Breast epithelium (tissue), 4 donors: ENCODE data around the gene PCK2. TPM values are rescaled to one million over a fixed set of nuclear protein-coding genes. Genes with fewer than 3 reads are reported as not detected.

Source experiments
- DNase-seq, 2 donors: peaks; one replicate each; pipeline ENCODE4 v3.0.0-alpha.2; 2019; ENCODE audit warnings: low spot score in 2 of 2
- H3K27ac ChIP-seq, 2 donors: fragments of 200-600 bp; sonication (generic) in 1 of 2; one replicate each; pipeline ENCODE4 v1.5.1; 2016 to 2019; ENCODE audit warnings: mild to moderate bottlenecking in 1 of 2
- H3K27me3 ChIP-seq, 2 donors: fragments of 200-600 bp; sonication (generic) in 1 of 2; one replicate each; pipeline versions ENCODE4 v1.5.1 to v1.6.0; 2017 to 2019; ENCODE audit warnings: control low read depth in 1 of 2, mild to moderate bottlenecking in 1 of 2
- H3K36me3 ChIP-seq: fragments of 200-600 bp; one replicate; pipeline ENCODE4 v1.5.1; 2019
- H3K4me1 ChIP-seq, 2 donors: fragments of 200-600 bp; sonication (generic); one replicate each; pipeline ENCODE4 v1.5.1; 2016 to 2019; ENCODE audit warnings: control low read depth in 1 of 2
- H3K4me3 ChIP-seq, 3 donors: fragments of 200-600 bp; sonication (generic); 1 replicate in 2 of 3; 2 replicates in 1 of 3; pipeline ENCODE4 v1.5.1; 2016 to 2019; ENCODE audit warnings: mild to moderate bottlenecking in 3 of 3, moderate library complexity in 2 of 3
- H3K9me3 ChIP-seq, 2 donors: fragments of 200-600 bp; sonication (generic) in 1 of 2; one replicate each; pipeline ENCODE4 v1.5.1; 2016 to 2019; ENCODE audit warnings: control low read depth in 1 of 2
- POLR2A ChIP-seq: fragments of 450-650 bp; IDR thresholded peaks from one replicate; pipeline ENCODE4 v1.6.1; 2016; ENCODE audit warnings: antibody characterized with exemption, mild to moderate bottlenecking, moderate library complexity
- POLR2AphosphoS5 ChIP-seq, 3 donors: sonication (generic); formaldehyde crosslinking; IDR thresholded peaks; one replicate each; pipeline ENCODE4 v1.6.1; 2017; ENCODE audit warnings: antibody characterized with exemption in 3 of 3
- intact Hi-C: fragments of 100-400 bp; cut with DNase I; formaldehyde crosslinking; loops from one replicate; pipeline ENCODE4 v1.15.1; 2023; ENCODE audit warnings: low total_unique reads
- total RNA-seq, 3 donors: library from RNA; depleted of rRNA; stranded (reverse); fragments of >200 nt; gene quantifications; one replicate each; pipeline ENCODE4 v1.1.0, GENCODE V29; 2016
- TF ChIP-seq, protein P1 (sequence below), 3 donors: fragments of 450-650 bp; IDR thresholded peaks; one replicate each; pipeline ENCODE4 v1.5.1; 2016 to 2017; ENCODE audit warnings: antibody characterized with exemption in 3 of 3, mild to moderate bottlenecking in 3 of 3, moderate library complexity in 3 of 3

Gene PCK2
- total RNA-seq, 3 donors from 2014 or later = 20.5 to 51.5 (median 24.3) TPM

DNA sequence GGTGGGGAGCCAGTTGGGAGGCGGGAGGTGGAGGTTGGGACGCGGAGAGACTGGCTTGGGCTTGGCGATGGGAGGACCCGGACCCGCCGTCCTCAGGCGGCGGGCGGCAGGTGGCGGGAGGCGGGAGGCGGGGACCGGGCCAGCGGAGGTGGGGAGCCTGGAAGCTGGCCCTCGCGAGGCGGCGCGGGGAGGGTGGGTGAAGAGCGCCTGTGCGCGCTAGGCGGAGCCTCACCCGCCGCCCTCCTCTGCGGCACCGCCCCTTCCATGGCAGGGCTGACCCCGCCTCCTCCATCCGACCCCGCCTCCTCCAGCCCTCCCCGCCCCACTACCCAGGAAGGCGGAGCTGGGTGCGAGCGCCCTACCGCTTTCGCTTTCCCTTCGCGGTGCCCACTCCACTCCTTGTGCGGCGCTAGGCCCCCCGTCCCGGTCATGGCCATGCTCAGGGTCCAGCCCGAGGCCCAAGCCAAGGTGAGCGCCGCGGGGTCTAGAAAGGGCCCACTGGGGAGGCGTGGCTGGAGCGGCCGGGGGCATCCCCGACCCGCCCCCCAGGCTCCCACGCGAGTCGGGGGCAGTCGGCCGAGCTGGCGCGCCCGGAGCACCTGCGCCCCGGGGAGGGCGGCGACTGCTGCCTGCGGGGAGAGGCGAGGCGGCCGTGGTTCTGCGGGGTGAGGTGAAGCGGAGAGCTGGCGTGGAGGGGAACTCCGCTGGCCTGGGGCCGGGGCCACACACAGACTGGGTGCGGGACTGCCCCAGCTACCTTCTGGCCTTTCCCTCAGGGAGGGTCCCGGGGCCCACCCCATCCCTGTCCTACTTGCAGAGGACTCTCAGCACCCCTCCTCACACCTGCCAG lies 41.9 kb downstream of the PCK2 start, which contains the start of gene PSME1:
TSS of gene PSME1 (plus strand) at position 361 of the 850 bp plus-strand sequence. CDS start at position 430, 69 bp downstream.
- H3K4me1 ChIP-seq = peaks cover 5 to 16% of the 10 kb centered on the region in 2 donors
- DNase-seq = peak; percentile 86 to 95
- no peaks in the 10 kb centered on the region for H3K9me3 ChIP-seq
- H3K4me3 ChIP-seq = peak within 1 kb of the TSS; percentile 93 to 99 (median 97)
- intact Hi-C loops = no loop called here
- peak in 2 of 3 donors; percentile 47 to 62 for TF ChIP-seq POLR2AphosphoS5 (IDR thresholded peaks at IDR 0.05)
- TF ChIP-seq, protein P1, sequence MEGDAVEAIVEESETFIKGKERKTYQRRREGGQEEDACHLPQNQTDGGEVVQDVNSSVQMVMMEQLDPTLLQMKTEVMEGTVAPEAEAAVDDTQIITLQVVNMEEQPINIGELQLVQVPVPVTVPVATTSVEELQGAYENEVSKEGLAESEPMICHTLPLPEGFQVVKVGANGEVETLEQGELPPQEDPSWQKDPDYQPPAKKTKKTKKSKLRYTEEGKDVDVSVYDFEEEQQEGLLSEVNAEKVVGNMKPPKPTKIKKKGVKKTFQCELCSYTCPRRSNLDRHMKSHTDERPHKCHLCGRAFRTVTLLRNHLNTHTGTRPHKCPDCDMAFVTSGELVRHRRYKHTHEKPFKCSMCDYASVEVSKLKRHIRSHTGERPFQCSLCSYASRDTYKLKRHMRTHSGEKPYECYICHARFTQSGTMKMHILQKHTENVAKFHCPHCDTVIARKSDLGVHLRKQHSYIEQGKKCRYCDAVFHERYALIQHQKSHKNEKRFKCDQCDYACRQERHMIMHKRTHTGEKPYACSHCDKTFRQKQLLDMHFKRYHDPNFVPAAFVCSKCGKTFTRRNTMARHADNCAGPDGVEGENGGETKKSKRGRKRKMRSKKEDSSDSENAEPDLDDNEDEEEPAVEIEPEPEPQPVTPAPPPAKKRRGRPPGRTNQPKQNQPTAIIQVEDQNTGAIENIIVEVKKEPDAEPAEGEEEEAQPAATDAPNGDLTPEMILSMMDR (IDR thresholded peaks at IDR 0.05) = no peak
- TF ChIP-seq POLR2A = no peak
- H3K27ac ChIP-seq = peak within 1 kb of the TSS; percentile 92 to 96
- no peaks in the 10 kb centered on the region for H3K36me3 ChIP-seq
- no peaks in the 10 kb centered on the region for H3K27me3 ChIP-seq

DNA sequence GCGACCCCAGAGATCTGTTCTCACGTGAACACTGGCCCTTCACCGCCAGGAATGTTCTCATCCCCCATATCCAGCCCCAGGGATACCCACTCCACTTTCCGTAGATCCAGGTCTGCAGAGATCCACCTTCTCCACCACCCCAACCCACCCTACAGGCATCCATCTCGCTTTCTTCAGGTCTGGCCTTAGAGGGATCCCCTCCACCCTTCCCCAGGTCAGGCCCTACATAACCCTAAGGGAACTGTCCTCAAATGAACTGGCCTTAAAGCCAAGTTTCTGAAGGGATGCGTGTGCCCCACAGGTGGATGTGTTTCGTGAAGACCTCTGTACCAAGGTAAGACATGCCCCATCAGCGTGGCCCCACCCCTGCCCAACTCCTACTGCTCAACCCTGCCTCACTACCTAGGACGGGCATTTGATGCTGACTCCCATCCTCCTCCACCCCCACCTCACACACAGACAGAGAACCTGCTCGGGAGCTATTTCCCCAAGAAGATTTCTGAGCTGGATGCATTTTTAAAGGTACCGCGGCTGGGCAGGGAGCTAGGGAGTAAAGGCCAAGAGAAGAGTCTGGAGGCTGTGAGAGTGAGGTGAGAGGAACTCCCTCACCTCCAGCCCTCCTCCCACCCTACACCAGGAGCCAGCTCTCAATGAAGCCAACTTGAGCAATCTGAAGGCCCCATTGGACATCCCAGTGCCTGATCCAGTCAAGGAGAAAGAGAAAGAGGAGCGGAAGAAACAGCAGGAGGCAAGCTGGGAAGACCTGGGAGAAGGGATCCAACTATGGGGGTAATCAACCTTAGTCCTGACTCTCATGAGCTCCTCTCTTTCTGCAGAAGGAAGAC lies 42.8 kb downstream of the PCK2 start:
- no peaks in the 10 kb centered on the region for H3K36me3 ChIP-seq
- peak overlapping the region; percentile 92 to 96 for H3K27ac ChIP-seq
- no peaks in the 10 kb centered on the region for H3K9me3 ChIP-seq
- no peak for DNase-seq
- peaks cover 5 to 16% of the 10 kb centered on the region in 2 donors for H3K4me1 ChIP-seq
- H3K27me3 ChIP-seq = no peaks in the 10 kb centered on the region
- peak overlapping the region; percentile 93 to 99 (median 97) for H3K4me3 ChIP-seq
- no peak for TF ChIP-seq POLR2AphosphoS5 (IDR thresholded peaks at IDR 0.05)
- TF ChIP-seq, protein P1 (IDR thresholded peaks at IDR 0.05) = no peak
- no peak for TF ChIP-seq POLR2A
- intact Hi-C loops = no loop called here

DNA sequence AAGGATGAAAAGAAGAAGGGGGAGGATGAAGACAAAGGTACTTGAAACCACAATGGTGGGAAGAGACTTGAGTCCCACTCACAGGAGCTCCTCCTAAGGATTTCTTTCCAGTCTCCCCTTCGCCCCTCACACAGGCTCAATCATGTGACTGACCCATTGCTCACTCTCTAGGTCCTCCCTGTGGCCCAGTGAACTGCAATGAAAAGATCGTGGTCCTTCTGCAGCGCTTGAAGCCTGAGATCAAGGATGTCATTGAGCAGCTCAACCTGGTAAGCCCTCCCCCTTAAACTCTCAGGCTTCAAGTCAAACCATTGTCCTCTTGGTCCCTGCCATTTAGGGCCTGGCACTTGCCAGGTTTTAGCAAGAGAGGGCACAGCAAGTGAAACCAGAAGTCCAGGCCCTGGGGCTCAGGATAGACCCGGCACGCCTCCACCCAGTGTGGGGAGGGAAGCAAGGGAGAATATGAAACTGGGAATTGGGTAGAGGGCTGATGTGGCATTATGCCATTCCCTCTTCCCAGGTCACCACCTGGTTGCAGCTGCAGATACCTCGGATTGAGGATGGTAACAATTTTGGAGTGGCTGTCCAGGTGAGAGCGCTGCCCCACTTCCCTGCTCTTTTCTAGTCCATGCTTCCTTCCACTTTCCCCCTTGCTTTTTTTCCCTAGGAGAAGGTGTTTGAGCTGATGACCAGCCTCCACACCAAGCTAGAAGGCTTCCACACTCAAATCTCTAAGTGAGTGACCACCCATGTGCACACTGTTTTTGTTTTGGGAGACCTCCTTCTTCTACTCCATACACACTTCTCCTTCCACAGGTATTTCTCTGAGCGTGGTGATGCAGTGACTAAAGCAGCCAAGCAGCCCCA lies 43.7 kb downstream of the PCK2 start:
- Histone ChIP-seq H3K4me1 (peaks cover 5 to 16% of the 10 kb centered on the region in 2 donors), H3K9me3 (no peaks in the 10 kb centered on the region), H3K27ac (peak overlapping the region; percentile 49 to 92), H3K4me3 (no peak overlapping the region), H3K27me3 (no peaks in the 10 kb centered on the region), H3K36me3 (no peaks in the 10 kb centered on the region)
- DNase-seq = no peak
- TF ChIP-seq, protein P1 (IDR thresholded peaks at IDR 0.05) = no peak
- no peak for TF ChIP-seq POLR2AphosphoS5 (IDR thresholded peaks at IDR 0.05)
- no peak for TF ChIP-seq POLR2A
- intact Hi-C loops = no loop called here

DNA sequence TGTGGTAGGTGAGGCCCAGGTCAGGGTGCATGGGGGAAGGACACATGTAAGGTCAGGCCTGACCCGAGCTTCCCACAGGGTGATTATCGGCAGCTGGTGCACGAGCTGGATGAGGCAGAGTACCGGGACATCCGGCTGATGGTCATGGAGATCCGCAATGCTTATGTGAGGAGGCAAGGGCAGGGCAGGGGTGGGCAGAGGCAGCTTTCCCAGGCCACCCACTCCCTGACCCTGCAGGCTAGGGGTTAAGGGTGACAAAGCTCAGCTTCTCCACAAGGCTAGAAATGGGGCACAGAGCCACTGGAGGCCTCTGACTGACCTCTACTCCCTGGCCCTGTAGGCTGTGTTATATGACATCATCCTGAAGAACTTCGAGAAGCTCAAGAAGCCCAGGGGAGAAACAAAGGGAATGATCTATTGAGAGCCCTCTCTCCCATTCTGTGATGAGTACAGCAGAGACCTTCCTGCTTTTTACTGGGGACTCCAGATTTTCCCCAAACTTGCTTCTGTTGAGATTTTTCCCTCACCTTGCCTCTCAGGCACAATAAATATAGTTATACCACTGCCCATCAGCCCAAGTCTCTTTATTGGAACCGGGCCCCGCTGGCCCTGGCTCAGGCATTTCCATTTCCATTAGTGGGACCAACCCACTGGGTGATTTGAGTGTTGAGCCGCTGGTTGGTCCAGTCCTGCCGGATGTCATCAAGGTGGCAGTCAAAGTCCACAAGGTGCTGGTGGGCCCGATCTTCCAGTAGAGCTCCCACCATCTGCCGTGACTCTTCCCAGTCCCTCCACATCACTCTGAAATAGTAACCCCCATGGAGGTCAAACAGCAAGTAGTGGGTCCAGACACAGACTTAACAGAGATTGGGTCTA lies 44.5 kb downstream of the PCK2 start:
- H3K27ac ChIP-seq = peak overlapping the region; percentile 49 to 86
- no peaks in the 10 kb centered on the region for H3K9me3 ChIP-seq
- no peak for DNase-seq
- H3K4me1 ChIP-seq = peaks cover 5 to 16% of the 10 kb centered on the region in 2 donors
- TF ChIP-seq, protein P1 (IDR thresholded peaks at IDR 0.05) = no peak
- no peak for TF ChIP-seq POLR2A
- no peak for TF ChIP-seq POLR2AphosphoS5 (IDR thresholded peaks at IDR 0.05)
- H3K27me3 ChIP-seq = no peaks in the 10 kb centered on the region
- H3K36me3 ChIP-seq = no peaks in the 10 kb centered on the region
- intact Hi-C loops = no loop called here
- no peak overlapping the region for H3K4me3 ChIP-seq
